Esophagus squamous epithelium (tissue), 4 donors: Measurements from ENCODE around the gene YBX2.

Experiments
- POLR2A ChIP-seq, 4 donors: fragments of 450-650 bp; IDR thresholded peaks; one replicate each; pipeline ENCODE4 v1.6.1; 2017; ENCODE audit warnings: antibody characterized with exemption in 4 of 4, mild to moderate bottlenecking in 4 of 4, moderate library complexity in 3 of 4
- TF ChIP-seq, protein P1 (sequence below), 6 experiments: fragments of 450-650 bp in 4 of 6; fragments of 200-600 bp in 2 of 6; sonication (generic) in 2 of 6; IDR thresholded peaks; one replicate each; pipeline ENCODE4 v1.5.1; 2016 to 2019; ENCODE audit warnings: antibody characterized with exemption in 6 of 6, mild to moderate bottlenecking in 4 of 6, moderate library complexity in 4 of 6

DNA sequence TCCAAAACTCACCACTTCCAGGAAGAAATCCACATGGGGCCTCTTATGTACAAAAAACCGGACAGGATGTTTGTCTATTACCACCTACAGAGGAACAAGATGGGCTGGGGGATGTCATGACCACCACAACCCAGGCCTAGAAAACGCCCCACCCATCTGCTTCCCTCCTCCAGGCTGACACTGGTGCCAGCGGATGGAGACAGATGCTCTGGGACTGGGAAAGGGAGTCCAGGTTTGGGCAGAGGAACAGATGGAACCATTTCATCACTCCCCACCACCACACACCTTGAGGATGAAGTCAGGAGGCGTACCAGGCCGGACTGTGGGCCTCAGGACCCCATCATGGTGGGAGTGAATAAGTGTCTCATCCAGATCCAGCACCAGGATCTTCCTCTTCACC lies 47.7 kb downstream of the YBX2 start:
- TF ChIP-seq, protein P1, sequence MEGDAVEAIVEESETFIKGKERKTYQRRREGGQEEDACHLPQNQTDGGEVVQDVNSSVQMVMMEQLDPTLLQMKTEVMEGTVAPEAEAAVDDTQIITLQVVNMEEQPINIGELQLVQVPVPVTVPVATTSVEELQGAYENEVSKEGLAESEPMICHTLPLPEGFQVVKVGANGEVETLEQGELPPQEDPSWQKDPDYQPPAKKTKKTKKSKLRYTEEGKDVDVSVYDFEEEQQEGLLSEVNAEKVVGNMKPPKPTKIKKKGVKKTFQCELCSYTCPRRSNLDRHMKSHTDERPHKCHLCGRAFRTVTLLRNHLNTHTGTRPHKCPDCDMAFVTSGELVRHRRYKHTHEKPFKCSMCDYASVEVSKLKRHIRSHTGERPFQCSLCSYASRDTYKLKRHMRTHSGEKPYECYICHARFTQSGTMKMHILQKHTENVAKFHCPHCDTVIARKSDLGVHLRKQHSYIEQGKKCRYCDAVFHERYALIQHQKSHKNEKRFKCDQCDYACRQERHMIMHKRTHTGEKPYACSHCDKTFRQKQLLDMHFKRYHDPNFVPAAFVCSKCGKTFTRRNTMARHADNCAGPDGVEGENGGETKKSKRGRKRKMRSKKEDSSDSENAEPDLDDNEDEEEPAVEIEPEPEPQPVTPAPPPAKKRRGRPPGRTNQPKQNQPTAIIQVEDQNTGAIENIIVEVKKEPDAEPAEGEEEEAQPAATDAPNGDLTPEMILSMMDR (IDR thresholded peaks at IDR 0.05) = no peak
- TF ChIP-seq POLR2A (IDR thresholded peaks at IDR 0.05) = no peak
